Adipocyte (in vitro differentiated cells): ENCODE measurements around the gene ARSK.

Experiments used
- DNase-seq: peaks from one replicate; pipeline ENCODE4 v3.0.0-alpha.2; 2015; ENCODE audit warnings: low read depth
- H3K27me3 ChIP-seq: replicated peaks from 2 replicates; pipeline ENCODE4 v1.7.0; 2013; ENCODE audit warnings: mild to moderate bottlenecking, low read length, moderate library complexity; ENCODE audit not compliant: control insufficient read depth, insufficient read depth
- H3K36me3 ChIP-seq: 2 replicates; pipeline ENCODE4 v1.7.0; 2013; ENCODE audit warnings: low read length, mild to moderate bottlenecking, moderate library complexity; ENCODE audit not compliant: control insufficient read depth, insufficient read depth, severe bottlenecking
- H3K4me1 ChIP-seq: 2 replicates; pipeline ENCODE4 v1.7.0; 2013; ENCODE audit warnings: mild to moderate bottlenecking, low read length, moderate library complexity; ENCODE audit not compliant: control insufficient read depth, insufficient read depth
- H3K4me3 ChIP-seq: 2 replicates; pipeline ENCODE4 v1.7.0; 2013; ENCODE audit warnings: mild to moderate bottlenecking, low read length, moderate library complexity
- H3K9ac ChIP-seq: 2 replicates; pipeline ENCODE4 v1.7.0; 2013; ENCODE audit warnings: mild to moderate bottlenecking, low read length, moderate library complexity
- H3K9me3 ChIP-seq: 2 replicates; pipeline ENCODE4 v1.7.0; 2013; ENCODE audit warnings: mild to moderate bottlenecking, low read length, moderate library complexity; ENCODE audit not compliant: control insufficient read depth

ARSK gene

DNA sequence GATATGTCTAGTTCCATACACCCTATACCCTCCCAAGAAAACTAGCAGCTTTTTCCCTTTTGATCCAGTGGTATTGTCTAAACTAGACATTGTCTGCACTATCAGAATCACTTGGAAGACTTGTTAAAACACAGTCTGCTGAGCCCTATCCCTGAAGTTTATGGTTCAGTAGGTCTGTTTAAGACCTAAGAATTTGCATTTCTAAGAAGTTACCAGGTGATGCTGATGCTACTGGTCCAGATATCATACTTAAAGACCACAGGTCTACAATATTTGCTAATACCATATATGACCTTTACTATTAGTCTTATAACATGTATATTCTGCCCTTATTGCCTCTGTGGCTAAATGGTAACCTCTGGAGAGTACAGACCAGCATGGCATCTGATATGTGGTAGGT lies 23.4 kb upstream of the ARSK start:
- Histone ChIP-seq H3K36me3 (peaks cover 51% of the 10 kb centered on the region), H3K9ac (no peak overlapping the region), H3K4me1 (peaks cover 29% of the 10 kb centered on the region), H3K4me3 (no peak overlapping the region), H3K27me3 (no peaks in the 10 kb centered on the region), H3K9me3 (no peaks in the 10 kb centered on the region)
- DNase-seq: no peak

GRCh38 chr5:95532415-95532814 lies 22.5 kb upstream of the ARSK start:
- no peak for DNase-seq
- no peaks in the 10 kb centered on the region for H3K9me3 ChIP-seq
- H3K4me1 ChIP-seq: peaks cover 30% of the 10 kb centered on the region
- no peak overlapping the region for H3K4me3 ChIP-seq
- peaks cover 51% of the 10 kb centered on the region for H3K36me3 ChIP-seq
- no peak overlapping the region for H3K9ac ChIP-seq
- no peaks in the 10 kb centered on the region for H3K27me3 ChIP-seq

DNA sequence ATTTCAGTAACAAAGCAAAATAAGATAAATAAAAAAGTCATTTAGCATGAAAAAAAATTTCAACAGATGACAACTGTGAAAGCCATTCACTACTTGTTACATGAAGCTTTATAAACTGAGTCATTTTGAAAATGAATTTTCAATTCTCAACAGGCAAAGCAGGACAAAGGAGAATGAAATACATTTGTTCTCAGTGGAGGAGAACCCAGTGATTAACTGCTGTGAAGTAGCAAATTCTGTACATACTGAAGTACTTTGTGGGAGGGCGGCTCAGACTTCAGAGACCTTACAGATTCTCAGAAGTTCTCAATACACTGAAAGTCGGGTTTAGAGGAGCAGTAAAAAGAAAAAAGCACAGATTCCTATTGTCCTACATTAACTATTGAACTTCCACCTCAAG lies 21.8 kb upstream of the ARSK start:
- H3K4me1 ChIP-seq: peaks cover 36% of the 10 kb centered on the region
- DNase-seq: peak; percentile 57
- peaks cover 44% of the 10 kb centered on the region for H3K36me3 ChIP-seq
- no peak overlapping the region for H3K9ac ChIP-seq
- H3K9me3 ChIP-seq: no peaks in the 10 kb centered on the region
- H3K4me3 ChIP-seq: no peak overlapping the region
- H3K27me3 ChIP-seq: no peaks in the 10 kb centered on the region

DNA sequence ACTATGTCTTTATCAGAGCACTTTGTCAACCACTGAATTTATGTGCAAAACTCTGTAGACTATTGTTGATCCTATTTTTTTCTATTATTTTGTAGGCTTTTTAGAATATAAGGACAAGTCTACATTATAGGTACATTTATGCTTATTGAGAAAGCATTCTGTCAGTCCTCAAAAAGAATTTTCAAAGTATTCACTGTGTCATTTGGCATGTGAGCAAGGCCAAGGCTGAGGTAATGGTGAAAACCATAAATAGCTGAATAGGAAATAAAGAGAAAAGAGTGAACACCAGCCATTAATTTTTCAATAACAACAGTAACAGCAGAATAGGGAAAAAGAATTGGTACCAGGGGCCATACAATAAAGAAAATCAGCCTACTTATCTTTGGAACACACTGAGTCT lies 21.1 kb upstream of the ARSK start:
- DNase-seq: peak; percentile 30
- Histone ChIP-seq H3K9me3 (no peaks in the 10 kb centered on the region), H3K36me3 (peaks cover 38% of the 10 kb centered on the region), H3K27me3 (no peaks in the 10 kb centered on the region), H3K4me1 (peaks cover 37% of the 10 kb centered on the region), H3K9ac (no peak overlapping the region), H3K4me3 (no peak overlapping the region)

DNA sequence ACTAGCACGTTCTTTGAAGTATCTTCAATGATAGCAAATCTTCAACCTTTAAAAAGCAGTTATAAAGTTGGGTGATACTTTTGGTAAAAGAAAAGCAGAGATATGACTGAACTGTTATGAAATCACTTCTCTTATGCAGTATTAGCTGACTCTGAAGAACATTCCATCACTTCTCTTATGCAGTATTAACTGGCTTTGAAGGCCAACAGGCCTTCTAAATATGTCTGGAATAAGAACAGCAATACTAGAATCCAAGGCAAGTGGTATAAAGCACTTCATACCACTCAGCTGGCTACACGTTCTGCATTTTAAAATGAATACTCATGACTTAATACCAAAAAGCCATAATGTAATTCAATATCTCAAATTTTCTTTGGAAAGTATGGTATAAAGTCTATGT lies 17.4 kb upstream of the ARSK start:
- Histone ChIP-seq H3K36me3 (peaks cover 55% of the 10 kb centered on the region), H3K9me3 (no peaks in the 10 kb centered on the region), H3K27me3 (no peaks in the 10 kb centered on the region), H3K4me3 (no peak overlapping the region), H3K9ac (no peak overlapping the region), H3K4me1 (peaks cover 22% of the 10 kb centered on the region)
- DNase-seq: peak; percentile 52

- H3K9me3 ChIP-seq: no peaks in the 10 kb centered on the region
- H3K36me3 ChIP-seq: peaks cover 87% of the 10 kb centered on the region
- H3K4me3 ChIP-seq: no peak overlapping the region
- no peaks in the 10 kb centered on the region for H3K27me3 ChIP-seq
- DNase-seq: peak; percentile 41
- H3K4me1 ChIP-seq: peaks cover 1% of the 10 kb centered on the region
- no peak overlapping the region for H3K9ac ChIP-seq
Observed at GRCh38 chr5:95543017-95543705, 11.7 kb upstream of the ARSK start.

- no peak overlapping the region for H3K9ac ChIP-seq
- no peak overlapping the region for H3K4me3 ChIP-seq
- peaks cover 71% of the 10 kb centered on the region for H3K36me3 ChIP-seq
- DNase-seq: no peak
- no peaks in the 10 kb centered on the region for H3K9me3 ChIP-seq
- H3K27me3 ChIP-seq: no peaks in the 10 kb centered on the region
- H3K4me1 ChIP-seq: peaks cover 7% of the 10 kb centered on the region
Observed at GRCh38 chr5:95549030-95549429, 5.9 kb upstream of the ARSK start.

GRCh38 chr5:95554331-95554646 lies 612 bp upstream of the ARSK start:
- H3K4me1 ChIP-seq: peaks cover 22% of the 10 kb centered on the region
- peaks cover 18% of the 10 kb centered on the region for H3K36me3 ChIP-seq
- H3K9ac ChIP-seq: peak overlapping the region; percentile 88
- H3K9me3 ChIP-seq: no peaks in the 10 kb centered on the region
- DNase-seq: no peak
- H3K27me3 ChIP-seq: no peaks in the 10 kb centered on the region
- peak overlapping the region; percentile 87 for H3K4me3 ChIP-seq

- no peak for DNase-seq
- peak overlapping the region; percentile 88 for H3K9ac ChIP-seq
Observed at GRCh38 chr5:95555553-95555952, 652 bp downstream of the ARSK start.

GRCh38 chr5:95557841-95558240 lies 2.9 kb downstream of the ARSK start:
- H3K9ac ChIP-seq: no peak overlapping the region
- peaks cover 22% of the 10 kb centered on the region for H3K4me1 ChIP-seq

More at GRCh38 chr5:95555553-95555952, 652 bp downstream of the ARSK start:
- H3K27me3 ChIP-seq: no peaks in the 10 kb centered on the region
- no peaks in the 10 kb centered on the region for H3K9me3 ChIP-seq
- peaks cover 9% of the 10 kb centered on the region for H3K36me3 ChIP-seq
- peaks cover 22% of the 10 kb centered on the region for H3K4me1 ChIP-seq
- H3K4me3 ChIP-seq: peak overlapping the region; percentile 87

DNA sequence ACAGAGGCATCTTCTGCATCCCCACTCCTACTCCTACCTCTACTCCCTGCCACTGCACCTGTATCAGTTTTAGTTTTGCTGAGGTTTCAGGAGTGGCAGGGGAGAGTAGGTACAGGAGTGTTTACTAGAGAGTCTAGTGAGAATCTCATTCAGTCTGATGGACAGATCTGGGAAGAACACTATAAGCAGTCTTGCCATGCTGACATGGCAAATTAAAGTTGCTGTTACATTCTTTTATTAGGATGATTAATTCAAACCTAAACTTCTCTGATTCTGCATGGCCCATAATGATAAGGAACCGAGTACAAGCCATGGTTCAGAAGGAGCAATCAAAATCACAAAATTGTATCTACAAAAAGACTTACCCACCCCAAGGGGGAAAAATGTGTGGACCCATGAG lies 7.4 kb downstream of the ARSK start:
- Histone ChIP-seq H3K4me3 (no peak overlapping the region), H3K36me3 (peaks cover 11% of the 10 kb centered on the region), H3K27me3 (no peaks in the 10 kb centered on the region), H3K4me1 (peaks cover 9% of the 10 kb centered on the region), H3K9ac (no peak overlapping the region), H3K9me3 (no peaks in the 10 kb centered on the region)
- DNase-seq: no peak

More at GRCh38 chr5:95557841-95558240, 2.9 kb downstream of the ARSK start:
- no peaks in the 10 kb centered on the region for H3K27me3 ChIP-seq
- no peaks in the 10 kb centered on the region for H3K9me3 ChIP-seq
- no peak overlapping the region for H3K4me3 ChIP-seq
- H3K36me3 ChIP-seq: peaks cover 2% of the 10 kb centered on the region
- no peak for DNase-seq

GRCh38 chr5:95563367-95563766 lies 8.5 kb downstream of the ARSK start:
- Histone ChIP-seq H3K9ac (no peak overlapping the region), H3K36me3 (peaks cover 22% of the 10 kb centered on the region), H3K27me3 (no peaks in the 10 kb centered on the region), H3K9me3 (no peaks in the 10 kb centered on the region), H3K4me3 (no peak overlapping the region), H3K4me1 (no peaks in the 10 kb centered on the region)
- no peak for DNase-seq
